Hypothalamus (tissue), 51 donors: ENCODE data around the gene PPP4R1.

Source experiments
- DNase-seq, 51 donors: peaks; one replicate each; lab custom pipeline; 2025; lab: John Stamatoyannopoulos, UW

PPP4R1 gene

DNA sequence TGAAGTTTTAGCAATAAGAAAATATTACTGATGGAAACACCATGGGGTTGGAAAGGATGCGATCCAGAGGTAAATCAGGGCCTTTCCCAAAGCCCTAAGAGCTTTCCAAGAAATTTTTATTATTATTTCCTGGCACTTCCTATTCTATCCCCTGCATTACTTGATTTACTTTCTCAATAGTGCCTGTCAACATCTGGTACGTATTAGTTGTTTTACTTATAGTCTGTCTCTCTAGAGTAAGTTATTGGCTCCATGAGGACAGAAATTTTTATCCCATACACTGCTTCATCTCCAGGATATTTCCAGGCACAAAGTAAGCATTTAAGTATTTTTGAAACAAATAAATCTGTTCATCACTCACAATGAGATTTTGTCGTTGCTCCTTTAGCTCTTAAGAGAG lies 18.1 kb downstream of the PPP4R1 start:
- no peak for DNase-seq

DNA sequence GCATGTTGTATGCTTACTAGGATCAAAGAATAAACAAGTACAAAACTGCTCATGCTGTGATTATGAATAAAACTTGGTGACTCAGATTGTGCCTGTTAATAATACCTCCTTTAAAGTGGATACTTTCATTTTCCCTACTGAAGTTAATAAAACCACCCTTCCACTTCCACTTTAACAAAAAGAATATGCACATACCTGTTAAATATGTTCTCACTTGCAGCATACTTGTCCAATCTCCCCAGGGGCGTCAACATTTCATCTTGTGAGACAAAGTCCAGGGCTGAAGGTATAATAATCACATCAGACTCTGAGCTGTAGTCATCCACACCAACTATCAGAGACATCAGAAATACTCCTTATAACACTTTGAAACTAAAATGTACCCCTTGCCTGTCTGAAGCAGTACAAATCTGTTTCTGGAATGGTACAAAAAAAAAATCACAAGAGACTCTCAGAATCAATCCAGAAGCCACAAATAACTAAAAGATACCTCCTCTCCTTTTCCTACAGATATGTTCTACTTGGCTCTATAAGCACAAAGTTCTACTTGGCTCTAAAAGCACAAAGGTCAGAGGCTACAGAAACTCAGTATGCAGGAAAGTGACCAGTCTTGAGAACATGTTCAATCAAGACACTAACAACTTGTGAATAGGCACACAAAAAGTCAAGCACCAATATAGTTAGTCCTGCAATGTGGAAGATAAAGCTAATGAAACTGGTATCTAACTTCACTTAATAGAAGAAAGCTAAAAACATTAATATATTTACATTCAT lies 19.3 kb downstream of the PPP4R1 start:
- no peak for DNase-seq

DNA sequence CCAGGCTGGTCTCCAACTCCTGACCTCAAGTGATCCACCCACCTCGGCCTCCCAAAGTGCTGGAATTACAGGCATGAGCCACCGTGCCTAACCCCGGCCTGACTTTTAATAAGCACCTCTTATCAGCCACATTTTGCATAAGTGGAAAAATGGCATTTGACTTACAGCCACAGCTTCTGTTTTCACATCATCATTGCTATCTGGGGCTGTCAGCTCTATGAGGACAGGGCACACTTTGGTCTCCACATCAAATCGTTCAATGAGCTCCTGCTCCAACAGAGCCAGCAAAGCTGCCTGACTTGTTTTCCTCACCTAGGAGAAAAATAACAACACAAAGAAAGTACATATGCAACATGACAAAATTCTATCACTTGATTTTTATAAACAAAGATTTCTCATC lies 26.4 kb downstream of the PPP4R1 start:
- DNase-seq, result no peak

DNA sequence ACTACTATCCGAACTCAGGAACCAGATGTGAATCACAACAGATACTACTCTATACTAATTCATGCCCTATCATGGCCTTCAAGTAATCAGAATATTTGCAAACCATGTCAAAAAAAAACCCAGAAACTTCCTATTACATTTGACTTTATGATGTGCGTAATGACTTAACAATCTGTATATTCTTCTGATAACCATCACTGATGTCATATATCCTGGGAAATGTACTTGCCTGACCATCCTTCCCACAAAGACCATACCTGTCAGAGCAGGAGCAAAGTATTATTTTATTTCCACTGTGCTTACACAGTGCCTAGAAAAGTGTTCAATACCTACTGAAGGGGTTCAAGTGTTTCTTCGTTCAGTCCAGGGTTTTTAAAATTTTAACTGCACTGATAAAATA lies 27.5 kb downstream of the PPP4R1 start:
- no peak for DNase-seq

DNA sequence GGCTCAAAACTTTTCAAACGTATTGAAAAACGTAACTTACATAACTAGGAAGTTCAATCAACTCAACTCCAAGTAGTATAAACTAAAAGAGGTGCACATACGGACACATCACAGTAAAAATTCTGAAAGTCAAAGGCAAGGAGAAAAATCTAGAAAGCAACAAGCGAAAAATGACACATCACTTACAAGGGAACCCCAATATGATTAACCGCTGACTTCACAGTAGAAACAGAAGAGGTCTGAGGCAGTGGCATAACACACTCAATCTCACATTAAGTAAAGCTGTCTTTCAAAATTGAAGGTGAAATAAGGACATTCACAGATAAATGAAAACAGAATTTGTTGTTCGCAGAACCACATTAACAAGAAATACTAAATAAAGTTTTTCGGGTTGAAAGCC lies 32.7 kb downstream of the PPP4R1 start:
- no peak for DNase-seq

DNA sequence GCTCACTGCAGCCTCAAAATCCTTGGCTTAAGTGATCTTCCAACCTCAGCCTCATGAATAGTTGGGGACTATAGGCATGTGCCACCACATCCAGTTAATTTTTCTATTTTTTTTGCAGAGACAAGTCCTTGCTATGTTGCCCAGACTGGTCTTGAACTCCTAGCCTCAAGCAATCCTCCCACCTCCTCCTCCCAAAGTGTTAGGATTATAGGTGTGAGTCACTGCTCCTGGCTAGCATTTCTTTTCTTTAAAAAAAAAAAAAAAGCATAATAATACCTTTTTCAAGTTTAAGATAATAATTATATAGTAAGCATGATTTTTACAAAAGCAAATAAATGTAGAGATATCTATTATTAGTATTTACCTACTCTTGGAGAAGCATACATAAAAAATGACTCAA lies 36.1 kb downstream of the PPP4R1 start:
- no peak for DNase-seq

DNA sequence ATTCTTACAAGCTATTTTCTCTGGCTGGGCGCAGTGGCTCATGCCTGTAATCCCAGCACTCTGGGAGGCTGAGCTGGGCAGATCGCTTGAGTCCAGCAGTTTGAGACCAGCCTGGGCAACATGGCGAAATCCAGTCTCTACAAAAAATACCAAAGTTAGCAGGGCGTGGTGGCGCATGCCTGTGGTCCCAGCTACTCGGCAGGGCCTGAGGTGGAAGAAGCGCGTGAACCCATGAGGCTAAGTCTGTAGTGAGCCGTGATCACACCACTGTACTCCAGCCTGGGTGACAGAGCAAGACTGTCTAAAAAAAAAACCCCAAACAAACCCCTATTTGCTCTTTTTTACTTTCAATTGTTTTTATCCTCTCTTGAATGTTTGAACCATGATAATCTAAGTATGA lies 37.0 kb downstream of the PPP4R1 start:
- no peak for DNase-seq

DNA sequence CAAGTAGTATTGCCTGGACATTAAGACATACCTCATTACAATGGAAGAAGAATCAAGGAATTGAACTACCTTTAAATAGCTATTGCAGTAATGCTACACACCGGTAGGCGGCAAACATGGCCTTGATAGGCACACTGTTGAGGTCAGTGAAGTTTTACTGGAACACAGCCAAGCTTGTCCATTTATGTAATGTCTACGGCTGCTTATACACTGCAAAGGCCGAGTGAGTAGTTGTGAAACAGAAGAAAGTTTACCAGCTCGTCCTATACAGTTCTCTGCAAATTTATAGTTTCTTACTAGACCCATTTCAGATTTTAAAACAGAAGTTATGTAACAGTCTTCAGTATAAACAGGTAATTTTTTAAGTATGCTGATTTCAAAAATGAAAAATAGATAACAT lies 38.8 kb downstream of the PPP4R1 start:
- peak in 35 of 51 donors; percentile 3 to 72 (median 27) for DNase-seq

DNA sequence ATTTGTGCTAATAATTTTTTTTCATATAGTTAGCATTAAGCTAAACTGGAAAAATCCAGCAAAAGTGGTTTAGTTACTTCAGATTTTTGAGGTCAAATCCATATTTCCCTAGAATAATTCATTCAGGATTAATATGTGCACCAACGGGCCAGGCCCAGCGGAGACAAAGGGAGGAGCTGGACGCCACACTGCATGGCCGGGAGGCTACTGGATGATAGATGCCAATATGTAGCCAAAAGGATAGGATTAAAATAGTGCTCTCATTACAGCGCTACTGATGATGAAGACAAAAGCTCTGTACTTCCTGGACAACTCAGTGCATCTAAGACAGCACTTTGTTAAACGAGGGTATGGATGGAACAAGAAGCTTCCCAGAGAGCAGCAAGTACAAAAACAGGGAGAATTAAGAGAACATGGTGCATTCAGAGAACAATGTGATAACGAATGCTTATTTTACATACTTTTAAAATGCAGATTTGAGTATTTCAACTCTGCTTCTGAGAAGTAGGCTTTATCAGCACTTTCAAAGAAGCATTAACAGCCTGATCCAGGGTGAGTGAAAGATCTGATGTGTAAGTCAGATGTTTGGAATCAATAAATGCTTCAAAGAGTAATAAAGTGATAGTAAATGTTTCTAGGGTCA lies 39.8 kb downstream of the PPP4R1 start:
- no peak for DNase-seq

DNA sequence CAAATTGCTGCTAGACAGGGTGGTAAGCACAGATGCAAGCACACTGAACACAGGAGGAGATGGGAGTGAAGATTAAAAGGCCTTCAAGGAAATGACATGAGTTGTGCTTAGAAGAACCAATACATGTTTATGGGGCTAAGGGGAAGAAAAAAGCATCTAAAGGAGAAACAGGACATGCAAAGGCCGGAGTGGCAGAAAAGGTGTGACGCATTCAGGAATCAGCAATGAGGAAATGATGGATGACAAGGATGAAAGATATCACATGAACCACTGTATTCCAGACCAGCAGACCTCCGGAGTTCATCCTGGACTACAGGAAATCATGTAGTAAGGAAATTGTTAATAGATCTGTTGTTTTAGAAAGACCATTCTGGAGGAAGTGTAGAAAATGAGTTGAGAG lies 42.8 kb downstream of the PPP4R1 start:
- DNase-seq, result no peak

DNA sequence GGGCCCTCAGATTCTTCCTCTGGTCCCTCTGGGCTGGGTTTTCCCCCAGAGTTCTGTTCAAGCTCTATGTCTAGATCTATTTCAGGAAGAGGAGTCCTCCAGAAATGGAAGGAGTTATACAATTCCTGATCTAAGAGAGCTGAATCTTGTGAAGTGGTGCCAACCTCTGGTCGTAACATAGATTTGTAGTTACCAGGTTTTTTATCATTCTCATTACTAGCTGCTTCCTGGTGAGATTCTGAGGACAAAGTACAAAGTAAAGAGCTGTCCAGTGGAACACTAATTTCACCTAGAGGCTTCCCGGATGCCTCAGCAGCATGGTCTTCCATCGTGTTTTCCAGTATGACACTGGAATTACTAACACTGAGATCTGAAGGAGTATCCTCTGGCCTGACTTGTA lies 44.1 kb downstream of the PPP4R1 start:
- DNase-seq, result no peak

DNA sequence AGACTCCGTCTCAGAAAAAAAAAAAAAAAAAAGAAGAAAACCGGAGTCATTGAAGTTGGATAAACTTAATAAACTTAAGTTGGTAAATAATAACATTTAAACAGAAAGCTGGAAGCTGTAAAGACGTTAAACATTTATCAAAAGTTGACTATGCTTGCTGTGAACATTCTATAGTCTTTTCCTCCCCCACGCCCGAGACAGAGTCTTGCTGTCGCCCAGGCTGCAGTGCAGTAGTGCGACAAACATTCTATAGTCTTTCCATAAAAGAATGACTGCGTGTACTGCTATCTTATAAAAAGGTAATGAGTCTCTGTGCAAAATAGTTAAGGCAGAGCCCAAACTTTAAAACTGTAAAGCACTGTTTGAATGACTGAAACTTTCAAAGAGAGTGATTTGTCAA lies 45.2 kb downstream of the PPP4R1 start:
- no peak for DNase-seq

DNA sequence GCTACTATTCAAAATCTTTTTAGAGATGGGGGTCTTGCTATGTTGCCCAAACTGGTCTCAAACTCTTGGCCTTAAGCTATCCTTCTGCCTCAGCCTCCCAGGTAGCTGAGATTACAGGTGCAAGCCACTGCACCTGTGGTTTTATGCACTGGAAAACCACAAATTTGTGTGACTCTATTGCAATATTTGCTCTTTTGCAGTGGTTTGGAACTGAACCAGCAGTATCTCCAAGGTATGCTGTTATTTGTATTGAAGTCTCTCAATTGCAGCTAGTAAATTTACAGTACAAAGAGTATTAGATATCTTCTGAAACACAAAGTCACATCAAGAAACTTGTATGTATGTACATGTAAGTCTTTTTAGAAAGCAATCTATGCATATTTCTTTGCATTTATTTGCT lies 46.2 kb downstream of the PPP4R1 start:
- no peak for DNase-seq

DNA sequence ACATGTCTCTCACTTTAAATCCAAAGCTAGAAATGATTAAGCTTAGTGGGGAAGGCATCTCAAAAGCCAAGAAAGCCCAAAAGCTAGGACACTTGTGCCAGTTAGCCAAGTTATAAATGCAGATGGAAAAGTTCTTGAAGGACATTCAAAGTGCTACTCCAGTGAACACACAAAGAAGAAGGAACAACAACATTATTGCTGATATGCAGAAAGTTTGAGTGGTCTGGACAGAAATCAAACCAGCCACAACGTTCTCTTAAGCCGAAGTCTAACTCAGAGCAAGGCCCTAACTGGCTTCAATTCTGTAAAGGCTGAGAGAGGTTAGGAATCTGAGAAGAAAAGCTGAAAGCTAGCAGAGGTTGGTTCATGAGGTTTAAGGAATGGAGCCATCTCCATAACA lies 49.0 kb downstream of the PPP4R1 start:
- no peak for DNase-seq

DNA sequence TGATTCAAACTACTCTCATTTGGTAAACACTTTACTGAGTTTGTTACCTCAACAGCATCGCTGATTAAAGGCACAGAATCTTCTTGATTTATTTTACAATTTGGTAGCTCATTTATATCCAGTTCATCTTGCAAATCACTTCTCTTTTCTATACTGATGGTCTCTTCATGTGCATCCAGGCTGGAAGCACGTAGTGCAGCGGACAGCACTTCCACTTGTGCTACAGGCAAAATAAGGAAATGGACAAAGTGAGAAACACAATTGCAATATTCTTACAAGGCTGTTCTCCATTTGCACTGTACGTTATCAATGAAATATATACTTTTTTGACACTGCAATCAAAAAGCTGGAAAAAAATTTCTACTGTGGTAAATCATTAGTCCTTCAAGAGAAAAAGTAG lies 51.0 kb downstream of the PPP4R1 start:
- no peak for DNase-seq

DNA sequence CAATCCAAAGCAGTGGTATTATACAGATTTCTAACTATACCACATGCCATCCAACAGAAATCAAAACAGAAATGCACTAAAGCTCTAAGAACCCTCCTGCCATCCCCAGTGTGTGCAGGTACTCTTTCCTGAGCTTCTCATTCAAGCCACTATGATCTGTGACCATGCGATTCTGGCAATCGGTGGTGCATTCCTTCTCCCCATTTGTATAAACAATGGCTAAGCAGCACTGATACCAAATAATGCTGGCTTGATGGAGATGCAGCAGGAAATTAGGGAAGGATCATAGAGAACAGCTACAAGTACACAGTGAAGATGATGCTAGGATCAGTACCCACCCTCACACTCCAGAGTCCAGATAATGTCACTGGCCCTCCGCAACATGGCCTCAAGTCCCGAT lies 51.8 kb downstream of the PPP4R1 start:
- DNase-seq, result no peak

DNA sequence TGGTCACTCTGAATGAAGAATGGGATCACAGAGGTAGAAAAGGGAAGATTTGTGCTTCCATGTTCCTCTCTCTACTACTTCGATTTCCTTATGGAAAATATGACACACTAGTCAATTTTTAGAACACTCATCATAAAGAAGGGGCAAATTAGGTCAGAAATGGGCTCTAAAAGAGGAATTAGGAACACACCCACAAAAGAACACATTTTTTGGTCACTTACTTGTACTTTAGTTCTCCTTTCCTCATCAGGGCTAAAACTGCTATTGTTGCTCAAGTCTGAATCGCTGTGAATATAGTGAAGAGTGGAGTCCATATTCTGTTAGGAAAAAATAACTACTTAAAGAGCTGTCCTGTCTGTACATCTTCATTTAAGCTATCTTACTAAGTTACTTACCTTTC lies 52.6 kb downstream of the PPP4R1 start:
- DNase-seq, result no peak

DNA sequence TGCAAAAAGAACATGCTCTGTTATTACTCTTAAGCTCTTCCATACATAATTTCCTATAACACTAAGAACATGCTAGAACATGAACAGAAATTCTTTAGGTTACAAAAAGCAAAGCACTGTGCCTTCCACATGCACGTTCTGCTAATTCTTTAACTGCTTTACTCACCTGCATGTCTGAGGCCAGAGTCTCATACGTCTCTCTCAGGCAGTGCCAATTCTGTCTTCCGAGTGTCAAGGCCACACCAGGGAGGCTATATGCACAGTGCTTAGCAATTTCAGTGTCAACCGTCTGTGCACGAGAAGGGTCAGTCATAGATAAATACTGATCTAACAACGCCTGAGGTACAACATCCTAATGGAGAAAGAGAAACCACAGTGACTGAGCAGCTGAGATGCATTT lies 55.1 kb downstream of the PPP4R1 start:
- DNase-seq, result no peak

DNA sequence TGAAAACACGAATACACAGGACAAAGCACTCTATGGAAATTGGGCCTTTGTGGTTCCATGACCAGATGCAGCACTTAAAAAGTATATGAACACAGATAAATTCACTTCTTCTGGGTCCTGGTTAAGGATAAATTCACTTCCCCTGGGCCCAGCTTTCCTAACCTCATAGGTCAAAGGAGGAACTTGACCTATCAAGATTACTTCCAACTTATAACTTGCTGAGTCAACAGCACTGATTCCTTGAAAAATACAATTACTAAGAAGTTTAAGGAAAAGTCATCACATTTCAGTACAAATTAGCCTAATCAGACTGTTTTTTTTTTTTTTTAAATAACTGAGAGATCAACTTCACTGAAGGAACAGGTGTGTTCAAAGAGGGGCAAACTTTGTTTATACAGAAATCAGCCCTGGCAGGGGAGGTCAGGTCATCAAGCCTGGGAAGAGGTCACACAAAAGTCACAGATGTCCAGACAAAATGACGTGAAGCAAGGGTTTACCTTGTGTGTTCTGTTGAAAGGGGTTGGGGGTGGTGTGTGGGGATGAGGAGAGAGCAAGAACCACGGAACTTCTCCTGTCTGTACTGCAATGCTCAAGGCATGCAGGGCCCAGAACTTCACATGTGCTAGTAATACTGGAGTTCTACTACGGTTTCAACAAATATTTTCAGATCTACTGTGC lies 55.8 kb downstream of the PPP4R1 start:
- no peak for DNase-seq

DNA sequence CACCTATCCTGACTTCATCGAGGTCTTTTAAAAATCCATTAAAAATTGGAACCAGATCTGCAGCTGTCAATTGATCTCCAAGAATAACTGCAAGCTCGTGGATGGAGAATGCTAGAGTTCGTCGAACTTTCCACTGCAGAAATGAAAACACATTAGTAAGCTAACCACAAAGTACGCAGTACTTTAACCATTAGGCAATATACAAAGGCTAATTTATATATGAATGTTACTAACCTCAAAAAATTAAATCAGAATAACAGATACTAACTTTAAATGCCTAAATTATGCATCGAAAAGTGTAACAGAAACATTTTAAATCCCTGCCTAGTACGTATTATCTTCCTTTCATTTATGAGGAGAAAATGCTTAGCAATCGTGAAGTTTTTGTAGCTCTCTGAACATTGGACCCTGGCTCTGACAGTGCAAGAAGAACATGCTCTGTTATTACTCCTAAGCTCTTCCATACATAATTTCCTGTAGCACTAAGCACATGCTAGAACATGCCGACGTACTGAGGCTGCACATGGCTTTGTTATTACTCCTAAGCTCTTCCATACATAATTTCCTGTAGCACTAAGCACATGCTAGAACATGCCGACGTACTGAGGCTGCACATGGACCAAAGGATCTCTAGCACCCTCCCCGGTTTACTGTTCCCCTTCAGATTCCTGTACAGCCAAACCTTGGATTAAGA lies 57.0 kb downstream of the PPP4R1 start:
- no peak for DNase-seq

DNA sequence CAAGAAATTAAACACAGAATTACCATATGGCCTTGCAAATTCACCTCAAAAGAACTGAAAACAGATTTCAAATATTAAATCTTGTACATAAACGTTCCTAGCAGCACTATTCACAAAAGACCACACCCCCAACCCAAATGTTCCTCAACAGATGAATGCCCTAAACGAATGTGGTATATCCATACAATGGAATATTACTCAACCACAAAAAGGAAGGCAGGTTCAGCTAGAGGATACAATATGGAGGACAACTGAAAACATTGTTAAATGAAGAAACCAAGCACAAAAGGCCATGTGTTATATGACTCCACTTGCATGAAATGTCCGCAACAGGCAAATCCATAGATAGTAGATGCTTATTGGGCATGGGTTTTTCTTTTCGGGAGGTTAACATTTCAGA lies 61.7 kb downstream of the PPP4R1 start:
- DNase-seq, result no peak

DNA sequence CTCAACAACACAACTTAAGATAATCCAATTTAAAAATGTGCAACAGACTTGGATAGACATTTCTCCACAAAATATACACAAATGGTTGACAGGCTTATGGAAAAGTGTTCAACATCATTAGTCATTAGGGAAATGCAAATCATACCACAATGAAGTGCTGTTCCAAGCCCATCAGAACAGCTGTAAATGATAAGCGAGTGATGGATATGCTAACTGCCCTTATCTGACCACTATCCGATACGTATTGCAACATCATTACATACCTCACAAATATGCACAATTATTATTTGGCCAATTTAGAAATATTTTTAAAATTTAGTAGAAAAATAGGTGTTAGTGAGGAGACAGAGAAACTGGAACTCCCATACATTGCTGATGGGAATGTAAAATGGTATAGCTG lies 62.2 kb downstream of the PPP4R1 start:
- no peak for DNase-seq
